Stomach (tissue), 9 donors: ENCODE data around the gene GRIA1. TPM values are rescaled to one million over a fixed set of nuclear protein-coding genes. Genes with fewer than 3 reads are reported as not detected.

Experiments used
- DNase-seq, 2 donors: peaks; one replicate each; pipeline versions ENCODE4 v3.0.0 to v3.0.0-alpha.2; 2013 to 2019
- H3K27ac ChIP-seq, 5 donors: fragments of 200-600 bp in 4 of 5; sonication (generic) in 4 of 5; one replicate each; pipeline ENCODE4 v1.5.1; 2013 to 2019; ENCODE audit warnings: mild to moderate bottlenecking in 1 of 5, moderate library complexity in 1 of 5
- H3K27me3 ChIP-seq, 3 donors: fragments of 200-600 bp; sonication (generic); one replicate each; pipeline ENCODE4 v1.5.1; 2017 to 2019; ENCODE audit warnings: mixed run types in 1 of 3
- H3K36me3 ChIP-seq, 4 donors: fragments of 200-600 bp; sonication (generic); 1 replicate in 3 of 4; 2 replicates in 1 of 4; pipeline ENCODE4 v1.5.1; 2016 to 2019
- H3K4me1 ChIP-seq, 4 donors: fragments of 200-600 bp; sonication (generic); one replicate each; pipeline ENCODE4 v1.5.1; 2016 to 2019
- H3K4me3 ChIP-seq, 4 donors: fragments of 200-600 bp; sonication (generic) in 3 of 4; one replicate each; pipeline ENCODE4 v1.5.1; 2016 to 2019; ENCODE audit warnings: mild to moderate bottlenecking in 1 of 4
- H3K9me3 ChIP-seq, 4 donors: fragments of 200-600 bp; sonication (generic); one replicate each; pipeline ENCODE4 v1.5.1; 2016 to 2019
- EP300 ChIP-seq: sonication (generic); formaldehyde crosslinking; IDR thresholded peaks from one replicate; pipeline ENCODE4 v1.6.1; 2017; ENCODE audit warnings: antibody characterized with exemption
- POLR2A ChIP-seq, 4 donors: fragments of 450-650 bp; IDR thresholded peaks; one replicate each; pipeline ENCODE4 v1.6.1; 2016; ENCODE audit warnings: antibody characterized with exemption in 4 of 4, control low read depth in 2 of 4, mild to moderate bottlenecking in 1 of 4, moderate library complexity in 1 of 4
- POLR2AphosphoS5 ChIP-seq, 3 donors: sonication (generic); formaldehyde crosslinking; IDR thresholded peaks; one replicate each; pipeline ENCODE4 v1.6.1; 2016; ENCODE audit warnings: antibody characterized with exemption in 3 of 3
- WGBS, 5 donors: extraction: QIAGEN DNeasy Blood & Tissue Kit in 3 of 5; methylation state at CpG; one replicate each; pipeline versions ENCODE4 v1.1.5 to v1.1.7; 2013 to 2018; 5-methylcytosine and 5-hydroxymethylcytosine counted together
- intact Hi-C: fragments of 100-400 bp; cut with DNase I; formaldehyde crosslinking; loops from one replicate; pipeline ENCODE4 v1.15.1; 2023; ENCODE audit warnings: low total_unique reads
- polyA plus RNA-seq, 3 donors: library from polyadenylated mRNA; stranded (reverse); fragments of 200-250 nt; gene quantifications; one replicate each; pipeline ENCODE4 v1.2.3, GENCODE V29; 2013
- total RNA-seq, 5 donors: library from RNA; depleted of rRNA; stranded (reverse); fragments of >200 nt; gene quantifications; one replicate each; pipeline versions ENCODE4 v1.1.0 to v1.2.3, GENCODE V29; 2014 to 2016
- TF ChIP-seq, protein P1 (sequence below), 7 experiments: fragments of 450-650 bp in 4 of 7; fragments of 200-600 bp in 3 of 7; sonication (generic) in 3 of 7; IDR thresholded peaks; one replicate each; pipeline ENCODE4 v1.5.1; 2016 to 2019; ENCODE audit warnings: antibody characterized with exemption in 7 of 7, control low read depth in 2 of 7, mild to moderate bottlenecking in 1 of 7
- donor health status: healthy with polysubstance abuse.
- donor health status: Bipolar disorder and iron deficiency.
- donor health status: healthy.

GRIA1 gene
- total and polyA plus RNA-seq, 8 donors, result 0.03 to 2.6 (median 0.29) TPM; not detected in 3

DNA sequence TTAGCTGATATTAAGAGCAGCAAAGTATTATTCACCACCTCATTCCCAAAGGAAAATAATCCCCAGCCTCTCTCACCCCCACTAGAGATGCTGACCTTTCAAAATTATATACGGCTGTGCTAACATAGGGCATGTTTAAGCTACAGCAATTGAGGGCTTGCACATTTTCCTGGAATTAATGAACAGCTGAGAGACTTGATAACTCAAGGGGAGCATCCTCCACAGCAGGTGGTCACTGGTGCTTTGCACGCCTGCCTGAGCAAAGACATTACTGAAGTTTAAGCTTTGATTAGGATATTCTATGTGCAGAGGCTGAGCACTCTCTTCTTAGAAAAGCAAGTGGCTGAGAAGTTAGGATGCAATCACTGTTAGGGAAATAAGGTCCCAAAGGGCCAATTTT lies 317.3 kb downstream of the GRIA1 start:
- Histone ChIP-seq H3K27me3 (no peaks in the 10 kb centered on the region), H3K36me3 (no peaks in the 10 kb centered on the region), H3K27ac (no peak overlapping the region), H3K4me1 (no peaks in the 10 kb centered on the region), H3K4me3 (no peak overlapping the region), H3K9me3 (no peaks in the 10 kb centered on the region)
- WGBS, 5 donors, result 43 to 73% (median 59%) methylated on average over 2 of the region's 2 CpGs
- intact Hi-C loops, result no loop called here
- TF ChIP-seq POLR2AphosphoS5 (IDR thresholded peaks at IDR 0.05) (no peak), EP300 (no peak), POLR2A (IDR thresholded peaks at IDR 0.05) (no peak)
- TF ChIP-seq, protein P1, sequence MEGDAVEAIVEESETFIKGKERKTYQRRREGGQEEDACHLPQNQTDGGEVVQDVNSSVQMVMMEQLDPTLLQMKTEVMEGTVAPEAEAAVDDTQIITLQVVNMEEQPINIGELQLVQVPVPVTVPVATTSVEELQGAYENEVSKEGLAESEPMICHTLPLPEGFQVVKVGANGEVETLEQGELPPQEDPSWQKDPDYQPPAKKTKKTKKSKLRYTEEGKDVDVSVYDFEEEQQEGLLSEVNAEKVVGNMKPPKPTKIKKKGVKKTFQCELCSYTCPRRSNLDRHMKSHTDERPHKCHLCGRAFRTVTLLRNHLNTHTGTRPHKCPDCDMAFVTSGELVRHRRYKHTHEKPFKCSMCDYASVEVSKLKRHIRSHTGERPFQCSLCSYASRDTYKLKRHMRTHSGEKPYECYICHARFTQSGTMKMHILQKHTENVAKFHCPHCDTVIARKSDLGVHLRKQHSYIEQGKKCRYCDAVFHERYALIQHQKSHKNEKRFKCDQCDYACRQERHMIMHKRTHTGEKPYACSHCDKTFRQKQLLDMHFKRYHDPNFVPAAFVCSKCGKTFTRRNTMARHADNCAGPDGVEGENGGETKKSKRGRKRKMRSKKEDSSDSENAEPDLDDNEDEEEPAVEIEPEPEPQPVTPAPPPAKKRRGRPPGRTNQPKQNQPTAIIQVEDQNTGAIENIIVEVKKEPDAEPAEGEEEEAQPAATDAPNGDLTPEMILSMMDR (IDR thresholded peaks at IDR 0.05), result no peak
- DNase-seq, result no peak

DNA sequence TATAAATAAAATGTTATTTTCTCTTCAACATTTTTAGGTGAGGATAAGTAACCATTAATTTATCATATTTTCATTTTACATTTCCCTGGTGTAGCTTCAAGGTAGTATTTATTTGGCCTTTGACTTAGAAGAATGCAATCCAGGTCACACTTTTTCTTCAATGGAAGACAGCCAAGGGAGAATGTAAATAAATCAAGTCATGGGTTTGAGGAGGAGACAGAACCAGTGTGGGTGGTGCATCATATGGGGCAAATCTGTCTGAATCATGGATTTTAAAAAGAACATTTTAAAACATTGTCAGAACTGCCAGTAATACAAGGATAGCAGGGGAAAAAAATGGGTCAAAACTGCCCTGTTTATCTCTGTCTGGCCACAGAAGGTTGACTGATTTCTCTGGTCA lies 318.7 kb downstream of the GRIA1 start:
- Histone ChIP-seq H3K4me1 (no peaks in the 10 kb centered on the region), H3K27ac (no peak overlapping the region), H3K4me3 (no peak overlapping the region), H3K27me3 (no peaks in the 10 kb centered on the region), H3K36me3 (no peaks in the 10 kb centered on the region), H3K9me3 (no peaks in the 10 kb centered on the region)
- DNase-seq, result no peak
- TF ChIP-seq EP300 (no peak), POLR2A (IDR thresholded peaks at IDR 0.05) (no peak), POLR2AphosphoS5 (IDR thresholded peaks at IDR 0.05) (no peak)
- TF ChIP-seq, protein P1 (IDR thresholded peaks at IDR 0.05), result no peak
- intact Hi-C loops, result no loop called here

DNA sequence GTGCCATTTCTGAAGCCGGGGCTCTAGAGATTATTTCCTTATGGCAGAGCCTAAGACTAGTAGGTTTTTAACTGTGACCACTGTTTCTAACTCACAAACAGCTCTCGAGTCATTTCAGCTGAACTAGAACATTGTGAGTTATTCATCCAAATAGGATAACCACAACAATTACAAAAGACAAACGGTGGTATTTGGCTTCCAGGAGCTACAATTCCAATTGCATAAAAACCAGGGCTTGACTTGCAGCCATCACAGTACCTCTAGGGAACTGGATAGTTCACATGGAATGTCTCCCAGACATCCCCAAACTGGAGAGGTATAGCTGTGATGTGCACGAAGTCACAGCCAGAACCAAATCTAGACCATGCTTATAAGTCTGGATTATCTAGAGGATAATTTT lies 323.4 kb downstream of the GRIA1 start:
- no peak for TF ChIP-seq EP300
- TF ChIP-seq, protein P1 (IDR thresholded peaks at IDR 0.05), result no peak
- no peak for TF ChIP-seq POLR2A (IDR thresholded peaks at IDR 0.05)
- no peak for TF ChIP-seq POLR2AphosphoS5 (IDR thresholded peaks at IDR 0.05)
- intact Hi-C loops, result no loop called here
- H3K27me3 ChIP-seq, result no peaks in the 10 kb centered on the region
- no peak overlapping the region for H3K4me3 ChIP-seq
- H3K4me1 ChIP-seq, result no peaks in the 10 kb centered on the region
- no peak overlapping the region for H3K27ac ChIP-seq
- no peaks in the 10 kb centered on the region for H3K9me3 ChIP-seq
- DNase-seq, result no peak
- WGBS, 5 donors, result 56 to 74% (median 69%) methylated on average over 4 of the region's 4 CpGs
- H3K36me3 ChIP-seq, result no peaks in the 10 kb centered on the region

DNA sequence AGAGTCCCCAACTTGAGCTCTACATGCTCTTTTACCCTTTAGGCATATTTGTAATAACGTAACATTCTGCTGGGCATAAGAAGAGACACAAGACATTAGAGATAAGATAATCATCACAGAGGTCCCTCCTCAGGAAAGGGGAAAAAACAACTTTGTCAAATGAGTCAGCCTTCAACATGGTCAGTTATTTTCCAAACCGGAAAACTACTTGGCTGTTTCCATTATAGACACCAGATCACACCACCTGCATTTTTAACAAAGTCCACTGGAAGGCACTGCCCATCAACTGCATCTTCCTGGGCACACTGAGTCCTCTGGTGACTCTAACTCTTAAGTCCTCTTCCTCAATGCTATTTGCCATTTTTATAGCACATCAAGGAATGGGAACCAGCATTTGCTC lies 326.4 kb downstream of the GRIA1 start:
- Histone ChIP-seq H3K4me1 (no peaks in the 10 kb centered on the region), H3K9me3 (no peaks in the 10 kb centered on the region), H3K27ac (no peak overlapping the region), H3K36me3 (no peaks in the 10 kb centered on the region), H3K4me3 (no peak overlapping the region), H3K27me3 (no peaks in the 10 kb centered on the region)
- intact Hi-C loops, result no loop called here
- TF ChIP-seq EP300, result no peak
- no peak for TF ChIP-seq POLR2AphosphoS5 (IDR thresholded peaks at IDR 0.05)
- TF ChIP-seq POLR2A (IDR thresholded peaks at IDR 0.05), result no peak
- TF ChIP-seq, protein P1 (IDR thresholded peaks at IDR 0.05), result no peak
- no peak for DNase-seq
- WGBS, 5 donors, result 73 to 84% (median 74%) methylated on average over 2 of the region's 2 CpGs
